Fibroblast of the aortic adventitia (primary cell): ENCODE data around the gene HAO2. TPM values are rescaled to one million over a fixed set of nuclear protein-coding genes. Genes with fewer than 3 reads are reported as not detected.

ENCODE experiments used
- DNase-seq: peaks from one replicate; pipeline ENCODE4 v3.0.0-alpha.2; 2010; ENCODE audit warnings: low read depth
- H3K4me3 ChIP-seq: 2 replicates; pipeline ENCODE4 v1.5.1; 2011; ENCODE audit warnings: low read depth, mild to moderate bottlenecking, control low read depth, low read length, moderate library complexity
- CTCF ChIP-seq: IDR thresholded peaks from 2 replicates; pipeline ENCODE4 v1.5.1; 2011; ENCODE audit warnings: mild to moderate bottlenecking, low read length, control low read depth, inconsistent platforms; ENCODE audit not compliant: insufficient read depth
- total RNA-seq: library from RNA; depleted of rRNA; stranded (reverse); fragments of >200 nt; gene quantifications from 2 replicates; pipeline ENCODE4 v1.2.3, GENCODE V29; 2012; ENCODE audit warnings: low replicate concordance

Gene HAO2
- total RNA-seq, 1 donor = not detected

GRCh38 chr1:119327094-119327449 lies 41.5 kb upstream of the HAO2 start:
- TF ChIP-seq CTCF = no peak

GRCh38 chr1:119327450-119328155 lies 41.0 kb upstream of the HAO2 start:
- peak overlapping the region; percentile 18 for H3K4me3 ChIP-seq
- TF ChIP-seq CTCF = peak; percentile 17
- DNase-seq = peak; percentile 16

More at GRCh38 chr1:119327094-119327449, 41.5 kb upstream of the HAO2 start:
- no peak for DNase-seq
- peak overlapping the region; percentile 31 for H3K4me3 ChIP-seq

- TF ChIP-seq CTCF = no peak
- no peak overlapping the region for H3K4me3 ChIP-seq
- no peak for DNase-seq
These were observed 38.8 kb upstream of the HAO2 start for GRCh38 chr1:119329541-119330461.

GRCh38 chr1:119330466-119331189 lies 38.0 kb upstream of the HAO2 start:
- TF ChIP-seq CTCF = no peak
- DNase-seq = no peak
- H3K4me3 ChIP-seq = no peak overlapping the region

GRCh38 chr1:119331190-119331515 lies 37.4 kb upstream of the HAO2 start:
- no peak for DNase-seq
- no peak overlapping the region for H3K4me3 ChIP-seq
- TF ChIP-seq CTCF = no peak

GRCh38 chr1:119331915-119332314 lies 36.7 kb upstream of the HAO2 start:
- no peak for DNase-seq
- H3K4me3 ChIP-seq = no peak overlapping the region
- TF ChIP-seq CTCF = no peak
